HCT116 (cell line): ENCODE measurements around the gene SUGCT. TPM values are rescaled to one million over a fixed set of nuclear protein-coding genes. Genes with fewer than 3 reads are reported as not detected.

ENCODE experiments used
- ATAC-seq: fragments of 200-7000 bp; cut with Tn5 transposase; 2 replicates; pipeline ENCODE4 v1.9.1; 2020; ENCODE audit warnings: mild to moderate bottlenecking, moderate library complexity
- BruUV-seq: library from RNA; stranded (reverse); fragments of 400-500 nt; replicated peaks from 2 replicates; lab custom pipeline; 2021; lab: Mats Ljungman, UMichigan
- CTCF ChIA-PET: fragments of 300-600 bp; sonication (Branson Sonifier 250); formaldehyde crosslinking; loops from one replicate; lab custom pipeline; 2021; ENCODE audit warnings: antibody characterized with exemption; lab: Charles Lee
- POLR2A ChIA-PET: fragments of 300-600, 350-600 bp; sonication (Branson Sonifier 250); formaldehyde crosslinking; loops from one replicate; lab custom pipeline; 2021; ENCODE audit warnings: antibody characterized with exemption; lab: Charles Lee
- RAD21 ChIA-PET, 2 experiments: fragments of 300-600 bp; sonication (Branson Sonifier 250); formaldehyde crosslinking; loops; one replicate each; lab custom pipeline; 2023; ENCODE audit warnings: low total read pairs in 2 of 2; ENCODE audit not compliant: uncharacterized antibody in 2 of 2, unreplicated experiment in 2 of 2, low non-redundant PET in 1 of 2; lab: Charles Lee
- DNase-seq: peaks from one replicate; pipeline ENCODE4 v3.0.0-alpha.2; 2010; ENCODE audit warnings: low read depth, low spot score
- H2AFZ ChIP-seq: fragments of 200-600 bp; shearing (Covaris generic), sonication (generic); 2 replicates; pipeline ENCODE4 v1.6.1; 2017; ENCODE audit warnings: low read depth, mixed run types, mixed read lengths, antibody characterized with exemption, low read length; ENCODE audit not compliant: poor library complexity, severe bottlenecking
- H3K27ac ChIP-seq: 2 replicates; pipeline ENCODE4 v1.5.1; 2012; ENCODE audit warnings: low read depth, low read length
- H3K27me3 ChIP-seq: fragments of 200-600 bp; sonication (generic); 2 replicates; pipeline ENCODE4 v1.6.1; 2016; ENCODE audit warnings: mixed run types, low read length, mixed read lengths; ENCODE audit not compliant: insufficient read depth
- H3K36me3 ChIP-seq, 2 experiments: fragments of 200-500 bp in 1 of 2; fragments of 200-600 bp in 1 of 2; sonication (Bioruptor generic) in 1 of 2; sonication (generic) in 1 of 2; 2 replicates each; pipeline versions ENCODE4 v1.5.1 to v1.6.1; 2014 to 2016; ENCODE audit warnings: low read length in 2 of 2, inconsistent platforms in 1 of 2, mixed read lengths in 1 of 2, mixed run types in 1 of 2; ENCODE audit not compliant: insufficient read depth in 2 of 2, control insufficient read depth in 1 of 2
- H3K4me1 ChIP-seq, 2 experiments: fragments of 200-600 bp in 1 of 2; sonication (generic) in 1 of 2; 2 replicates each; pipeline versions ENCODE4 v1.5.1 to v1.6.1; 2012 to 2017; ENCODE audit warnings: low read length in 2 of 2, inconsistent platforms in 1 of 2, mild to moderate bottlenecking in 1 of 2, mixed read lengths in 1 of 2, mixed run types in 1 of 2, moderate library complexity in 1 of 2; ENCODE audit not compliant: insufficient read depth in 2 of 2, control insufficient read depth in 1 of 2
- H3K4me2 ChIP-seq: fragments of 200-600 bp; sonication (generic); 2 replicates; pipeline ENCODE4 v1.6.1; 2017; ENCODE audit warnings: mixed run types, low read length, mixed read lengths
- H3K4me3 ChIP-seq, 2 experiments: fragments of 200-600 bp in 1 of 2; sonication (generic) in 1 of 2; replicated peaks in 1 of 2; 2 replicates each; pipeline ENCODE4 v1.5.1; 2011 to 2016; ENCODE audit warnings: low read length in 2 of 2, control low read depth in 1 of 2, low read depth in 1 of 2, mild to moderate bottlenecking in 1 of 2, mixed read lengths in 1 of 2, mixed run types in 1 of 2
- H3K79me2 ChIP-seq: fragments of 200-600 bp; sonication (generic); 2 replicates; pipeline ENCODE4 v1.6.1; 2017; ENCODE audit warnings: mild to moderate bottlenecking, mixed run types, low read length, moderate library complexity, mixed read lengths; ENCODE audit not compliant: insufficient read depth
- H3K9ac ChIP-seq: fragments of 200-600 bp; sonication (generic); 2 replicates; pipeline ENCODE4 v1.6.1; 2016; ENCODE audit warnings: low read length, mixed read lengths
- H3K9me2 ChIP-seq: fragments of 200-600 bp; sonication (generic), shearing (Covaris generic); 2 replicates; pipeline ENCODE4 v1.6.1; 2017; ENCODE audit warnings: mixed run types, mild to moderate bottlenecking, moderate library complexity; ENCODE audit not compliant: insufficient read depth
- H3K9me3 ChIP-seq, 2 experiments: fragments of 200-500 bp in 1 of 2; fragments of 200-600 bp in 1 of 2; sonication (Bioruptor generic) in 1 of 2; sonication (generic) in 1 of 2; 2 replicates each; pipeline ENCODE4 v1.6.1; 2014 to 2017; ENCODE audit warnings: low read length in 2 of 2, mixed read lengths in 2 of 2, inconsistent platforms in 1 of 2, low read depth in 1 of 2, mild to moderate bottlenecking in 1 of 2, mixed run types in 1 of 2, moderate library complexity in 1 of 2; ENCODE audit not compliant: control insufficient read depth in 1 of 2, insufficient read depth in 1 of 2
- H4K20me1 ChIP-seq: fragments of 200-600 bp; sonication (generic), shearing (Covaris generic); 2 replicates; pipeline ENCODE4 v1.6.1; 2017; ENCODE audit warnings: mixed run types, mild to moderate bottlenecking, moderate library complexity; ENCODE audit not compliant: insufficient read depth
- ELF1 ChIP-seq: IDR thresholded peaks from 2 replicates; pipeline ENCODE4 v1.6.1; 2012; ENCODE audit warnings: low read depth, borderline replicate concordance
- EZH2phosphoT487 ChIP-seq: fragments of 200-600 bp; IDR thresholded peaks from 2 replicates; pipeline ENCODE4 v1.6.1; 2018; ENCODE audit warnings: antibody characterized with exemption, borderline replicate concordance
- POLR2A ChIP-seq: IDR thresholded peaks from 2 replicates; pipeline ENCODE4 v1.7.0; 2011; ENCODE audit warnings: borderline replicate concordance; ENCODE audit not compliant: insufficient read depth, insufficient read length; ENCODE audit errors: extremely low read depth
- POLR2AphosphoS5 ChIP-seq: IDR thresholded peaks from 2 replicates; pipeline ENCODE4 v1.6.1; 2011; ENCODE audit warnings: mild to moderate bottlenecking, low read depth, low read length, moderate library complexity
- RAD21 ChIP-seq: IDR thresholded peaks from 2 replicates; pipeline ENCODE4 v1.6.1; 2012; ENCODE audit warnings: low read depth, mild to moderate bottlenecking
- ZFX ChIP-seq: fragments of 450-650 bp; IDR thresholded peaks from 2 replicates; pipeline ENCODE4 v1.6.1; 2017
- ZNF274 ChIP-seq: fragments of 200-500 bp; sonication (Bioruptor generic); IDR thresholded peaks from 2 replicates; pipeline ENCODE4 v1.6.1; 2014; ENCODE audit warnings: mild to moderate bottlenecking, low read depth, low read length, inconsistent platforms
- intact Hi-C: fragments of 100-400 bp; cut with micrococcal nuclease; formaldehyde crosslinking; loops from 2 replicates; pipeline ENCODE4 v1.10.0; 2022
- total RNA-seq: library from RNA; stranded (reverse); gene quantifications from one replicate; pipeline ENCODE4 v1.2.1, GENCODE V29; 2021; ENCODE audit not compliant: unreplicated experiment
- TF ChIP-seq, protein P1 (sequence below), 3 experiments: fragments of 200-600 bp in 1 of 3; sonication (generic) in 1 of 3; IDR thresholded peaks in 2 of 3; conservative IDR thresholded peaks in 1 of 3; 2 replicates each; pipeline ENCODE4 v1.5.1; 2012 to 2017; ENCODE audit warnings: low read depth in 2 of 3, low read length in 2 of 3, antibody characterized with exemption in 1 of 3, borderline replicate concordance in 1 of 3, control low read depth in 1 of 3, mild to moderate bottlenecking in 1 of 3, mixed read lengths in 1 of 3, mixed run types in 1 of 3, moderate library complexity in 1 of 3; ENCODE audit not compliant: insufficient read depth in 1 of 3
- TF ChIP-seq, protein P2 (sequence below): IDR thresholded peaks from 2 replicates; pipeline ENCODE4 v1.6.1; 2012; ENCODE audit warnings: low read depth

The SUGCT gene
- total RNA-seq, 1 experiment from 2014 or later: 4.4 TPM

DNA sequence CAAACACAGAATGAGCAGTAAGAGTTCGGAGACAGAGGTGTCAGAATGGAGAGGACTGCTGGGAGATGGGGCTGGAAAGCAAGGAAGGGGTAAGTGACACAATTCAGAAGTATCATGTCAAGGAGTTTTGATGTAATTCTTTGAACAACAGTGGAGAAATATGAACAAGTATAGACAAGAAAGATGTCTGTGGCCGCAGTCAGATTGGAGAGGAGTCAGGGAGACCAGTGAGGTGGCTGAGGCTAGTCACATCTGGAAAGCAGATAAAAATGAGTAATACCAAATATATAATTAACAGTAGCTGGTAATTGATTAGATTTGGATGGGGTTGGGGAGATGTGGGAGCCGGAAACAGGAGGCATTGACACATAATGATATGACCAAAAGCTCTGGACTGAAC, 540.9 kb downstream of the SUGCT start:
- no peak for ATAC-seq
- POLR2A ChIA-PET: no interaction called here
- H3K36me3 ChIP-seq: no peaks in the 10 kb centered on the region

More for the DNA sequence above, 540.9 kb downstream of the SUGCT start:
- no peak for DNase-seq
- Histone ChIP-seq H3K4me1 (no peaks in the 10 kb centered on the region), H4K20me1 (no peaks in the 10 kb centered on the region), H3K4me2 (no peak overlapping the region), H3K9me3 (no peaks in the 10 kb centered on the region), H3K79me2 (no peaks in the 10 kb centered on the region), H3K9ac (no peak overlapping the region), H3K27me3 (peaks cover 10% of the 10 kb centered on the region), H3K4me3 (no peak overlapping the region), H3K27ac (no peak overlapping the region), H2AFZ (no peak overlapping the region), H3K9me2 (no peaks in the 10 kb centered on the region)
- no TSS peak for BruUV-seq
- TF ChIP-seq ELF1 (no peak), ZNF274 (no peak), EZH2phosphoT487 (no peak), POLR2AphosphoS5 (no peak), ZFX (no peak), POLR2A (no peak), RAD21 (no peak)
- TF ChIP-seq, protein P1, sequence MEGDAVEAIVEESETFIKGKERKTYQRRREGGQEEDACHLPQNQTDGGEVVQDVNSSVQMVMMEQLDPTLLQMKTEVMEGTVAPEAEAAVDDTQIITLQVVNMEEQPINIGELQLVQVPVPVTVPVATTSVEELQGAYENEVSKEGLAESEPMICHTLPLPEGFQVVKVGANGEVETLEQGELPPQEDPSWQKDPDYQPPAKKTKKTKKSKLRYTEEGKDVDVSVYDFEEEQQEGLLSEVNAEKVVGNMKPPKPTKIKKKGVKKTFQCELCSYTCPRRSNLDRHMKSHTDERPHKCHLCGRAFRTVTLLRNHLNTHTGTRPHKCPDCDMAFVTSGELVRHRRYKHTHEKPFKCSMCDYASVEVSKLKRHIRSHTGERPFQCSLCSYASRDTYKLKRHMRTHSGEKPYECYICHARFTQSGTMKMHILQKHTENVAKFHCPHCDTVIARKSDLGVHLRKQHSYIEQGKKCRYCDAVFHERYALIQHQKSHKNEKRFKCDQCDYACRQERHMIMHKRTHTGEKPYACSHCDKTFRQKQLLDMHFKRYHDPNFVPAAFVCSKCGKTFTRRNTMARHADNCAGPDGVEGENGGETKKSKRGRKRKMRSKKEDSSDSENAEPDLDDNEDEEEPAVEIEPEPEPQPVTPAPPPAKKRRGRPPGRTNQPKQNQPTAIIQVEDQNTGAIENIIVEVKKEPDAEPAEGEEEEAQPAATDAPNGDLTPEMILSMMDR (IDR thresholded peaks at IDR 0.05 in 2 of 3, conservative IDR thresholded peaks at IDR 0.05 in 1 of 3; ENCODE audit: borderline replicate concordance in 1 of 3, insufficient read depth in 1 of 3, low read depth in 2 of 3, low read length in 2 of 3): no peak
- TF ChIP-seq, protein P2, sequence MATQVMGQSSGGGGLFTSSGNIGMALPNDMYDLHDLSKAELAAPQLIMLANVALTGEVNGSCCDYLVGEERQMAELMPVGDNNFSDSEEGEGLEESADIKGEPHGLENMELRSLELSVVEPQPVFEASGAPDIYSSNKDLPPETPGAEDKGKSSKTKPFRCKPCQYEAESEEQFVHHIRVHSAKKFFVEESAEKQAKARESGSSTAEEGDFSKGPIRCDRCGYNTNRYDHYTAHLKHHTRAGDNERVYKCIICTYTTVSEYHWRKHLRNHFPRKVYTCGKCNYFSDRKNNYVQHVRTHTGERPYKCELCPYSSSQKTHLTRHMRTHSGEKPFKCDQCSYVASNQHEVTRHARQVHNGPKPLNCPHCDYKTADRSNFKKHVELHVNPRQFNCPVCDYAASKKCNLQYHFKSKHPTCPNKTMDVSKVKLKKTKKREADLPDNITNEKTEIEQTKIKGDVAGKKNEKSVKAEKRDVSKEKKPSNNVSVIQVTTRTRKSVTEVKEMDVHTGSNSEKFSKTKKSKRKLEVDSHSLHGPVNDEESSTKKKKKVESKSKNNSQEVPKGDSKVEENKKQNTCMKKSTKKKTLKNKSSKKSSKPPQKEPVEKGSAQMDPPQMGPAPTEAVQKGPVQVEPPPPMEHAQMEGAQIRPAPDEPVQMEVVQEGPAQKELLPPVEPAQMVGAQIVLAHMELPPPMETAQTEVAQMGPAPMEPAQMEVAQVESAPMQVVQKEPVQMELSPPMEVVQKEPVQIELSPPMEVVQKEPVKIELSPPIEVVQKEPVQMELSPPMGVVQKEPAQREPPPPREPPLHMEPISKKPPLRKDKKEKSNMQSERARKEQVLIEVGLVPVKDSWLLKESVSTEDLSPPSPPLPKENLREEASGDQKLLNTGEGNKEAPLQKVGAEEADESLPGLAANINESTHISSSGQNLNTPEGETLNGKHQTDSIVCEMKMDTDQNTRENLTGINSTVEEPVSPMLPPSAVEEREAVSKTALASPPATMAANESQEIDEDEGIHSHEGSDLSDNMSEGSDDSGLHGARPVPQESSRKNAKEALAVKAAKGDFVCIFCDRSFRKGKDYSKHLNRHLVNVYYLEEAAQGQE: no peak
- CTCF ChIA-PET: no interaction called here
- RAD21 ChIA-PET: no interaction called here
- intact Hi-C loops: no loop called here
